ENCODE measurements around the gene C1orf198. TPM values are rescaled to one million over a fixed set of nuclear protein-coding genes. Genes with fewer than 3 reads are reported as not detected.

Gene C1orf198
- total and polyA plus RNA-seq, 2 of the 4 experiments (the other 2 are of a cell fraction), result 67.4 to 76.2 TPM

- no peaks in the 10 kb centered on the region for H3K9me3 ChIP-seq (ENCODE audit: control insufficient read depth, insufficient read depth, low read length)
- no peak overlapping the region for H4K91ac ChIP-seq (ENCODE audit: insufficient read depth, low read depth, low read length)
- H2AK5ac ChIP-seq (ENCODE audit: low read depth, low read length), result no peak overlapping the region
- WGBS, 2 experiments (ENCODE audit: extremely low coverage in 2 of 2, insufficient read length in 1 of 2), result 43% methylated on average over 1 of the region's 1 CpG; no CpG with 5 or more reads in 1 of the 2 experiments
- ChIA-PET CTCF (interaction anchor here (0.6 to 0.8 kb wide), 2 partner anchors 8 to 16 kb away, joined by 3 read pairs; no protein-coding TSS in a partner anchor), POLR2A (ENCODE audit: unreplicated experiment) (no interaction called here)
- ATAC-seq (ENCODE audit: low read depth) (no peak), DNase-seq (no peak)
- H3K18ac ChIP-seq (ENCODE audit: low read depth, low read length), result no peak overlapping the region
- no peak overlapping the region for H4K8ac ChIP-seq (ENCODE audit: low read depth in 2 of 2, low read length in 2 of 2)
- H3K4ac ChIP-seq (ENCODE audit: low read depth, low read length), result no peak overlapping the region
- H2AK9ac ChIP-seq (replicated peaks; ENCODE audit: low read depth, low read length, poor library complexity), result no peak overlapping the region
- no peak overlapping the region for H3K9ac ChIP-seq (ENCODE audit: low read depth, low read length)
- H3K4me3 ChIP-seq (ENCODE audit: insufficient read depth, low read depth, low read length), result no peak overlapping the region
- H3K36me3 ChIP-seq (ENCODE audit: control insufficient read depth, insufficient read depth, low read length), result peaks cover 3% of the 10 kb centered on the region
- dilution Hi-C loops (cut with HindIII; ENCODE audit: low sequenced_read_pairs, unreplicated experiment), result no loop called here
- H2BK15ac ChIP-seq (ENCODE audit: low read depth, low read length), result no peak overlapping the region
- no peak overlapping the region for H4K5ac ChIP-seq (ENCODE audit: low read depth, low read length)
- intact Hi-C loops (cut with micrococcal nuclease), result no loop called here
- H3K9me1 ChIP-seq (ENCODE audit: insufficient read depth, low read length), result peaks cover 4% of the 10 kb centered on the region; the same call in 1 of the 2 replicates
- TF ChIP-seq CHD1 (IDR thresholded peaks at IDR 0.05; ENCODE audit: low read depth, low read length) (no peak), NFE2L2 (IDR thresholded peaks at IDR 0.05; ENCODE audit: low read depth, low read length) (no peak), POLR2A (IDR thresholded peaks at IDR 0.05; ENCODE audit: low read depth, low read length) (no peak), SMC3 (IDR thresholded peaks at IDR 0.05; ENCODE audit: low read depth, low read length) (no peak), MAZ (IDR thresholded peaks at IDR 0.05; ENCODE audit: borderline replicate concordance, low read depth, low read length) (no peak), RFX5 (IDR thresholded peaks at IDR 0.05; ENCODE audit: low read depth, low read length) (no peak), CTCF (conservative IDR thresholded peaks at IDR 0.05; ENCODE audit: low read depth, low read length) (no peak)
- H2BK20ac ChIP-seq (ENCODE audit: low read depth, low read length), result no peak overlapping the region
- H3K56ac ChIP-seq (ENCODE audit: extremely low read depth, insufficient read depth, low read length), result no peak overlapping the region
- no peak overlapping the region for H2BK5ac ChIP-seq (ENCODE audit: low read depth, low read length, poor library complexity, severe bottlenecking)
- BruUV-seq (replicated peaks), result no TSS peak
- no peak overlapping the region for H2AFZ ChIP-seq (replicated peaks; ENCODE audit: low read length, poor library complexity)
- H3K23ac ChIP-seq (ENCODE audit: low read depth, low read length), result no peak overlapping the region
- H3K27ac ChIP-seq (ENCODE audit: insufficient read depth, low read length), result no peak overlapping the region
- H3K14ac ChIP-seq (replicated peaks; ENCODE audit: low read depth, low read length), result no peak overlapping the region
- no peak overlapping the region for H2BK120ac ChIP-seq (ENCODE audit: low read depth, low read length)
- no peak overlapping the region for H3K4me2 ChIP-seq (ENCODE audit: low read depth, low read length)
- 0 out of 2 replicates have a peak, but pooled peaks cover 5% of the 10 kb centered on the region for H4K20me1 ChIP-seq (ENCODE audit: insufficient read depth, low read length)
- in situ Hi-C loops (cut with MboI; ENCODE audit: low sequenced_read_pairs), result no loop called here
- H3K27me3 ChIP-seq (ENCODE audit: control insufficient read depth, insufficient read depth, low read length), result no peaks in the 10 kb centered on the region
- peaks cover 5% of the 10 kb centered on the region for H3K4me1 ChIP-seq (ENCODE audit: control insufficient read depth, insufficient read depth, low read length)
- peaks cover 6 to 10% of the 10 kb centered on the region in 2 experiments; a peak in 3 of 4 replicates for H3K79me1 ChIP-seq (ENCODE audit: low read depth in 1 of 2, low read length in 2 of 2)
Observed at GRCh38 chr1:230831771-230832170, 36.5 kb downstream of the C1orf198 start.

Data from IMR-90 (cell line).